GM12878 (cell line): ENCODE data around the gene TRAPPC2. TPM values are rescaled to one million over a fixed set of nuclear protein-coding genes. Genes with fewer than 3 reads are reported as not detected.
"Not testable (repeated sequence)": the region's sequence is repeated elsewhere in the genome, so short reads cannot be mapped to it uniquely, and the experiment has no call there.

Experiments used
- ATAC-seq: fragments of 200-7000 bp; cut with Tn5 transposase; 3 replicates; pipeline ENCODE4 v1.9.1; 2020; ENCODE audit warnings: mild to moderate bottlenecking, moderate library complexity
- BruUV-seq: library from RNA; stranded (reverse); fragments of 400-500 nt; replicated peaks from 2 replicates; lab custom pipeline; 2021; lab: Mats Ljungman, UMichigan
- CTCF ChIA-PET: fragments of 300-600 bp; sonication (Branson Sonifier 250); formaldehyde crosslinking; extraction: SDS; loops from one replicate; lab custom pipeline; 2021; ENCODE audit warnings: inconsistent platforms; lab: Yijun Ruan, JAX
- POLR2A ChIA-PET: fragments of 350-600 bp; formaldehyde crosslinking; extraction: SDS; loops from one replicate; lab custom pipeline; 2021; ENCODE audit warnings: inconsistent platforms; lab: Charles Lee
- RAD21 ChIA-PET: fragments of 300-600 bp; sonication (Branson Sonifier 250); formaldehyde crosslinking; loops from one replicate; lab custom pipeline; 2023; ENCODE audit warnings: antibody characterized with exemption; ENCODE audit not compliant: unreplicated experiment; lab: Charles Lee
- SMC1A ChIA-PET: fragments of 300-600 bp; sonication (Branson Sonifier 250); formaldehyde crosslinking; loops from one replicate; lab custom pipeline; 2023; ENCODE audit not compliant: unreplicated experiment, uncharacterized antibody; lab: Charles Lee
- DNase-seq: peaks from one replicate; pipeline ENCODE4 v3.0.0-alpha.2; 2011; ENCODE audit warnings: low read depth, low spot score
- FAIRE-seq: peaks from 3 replicates; lab custom pipeline; 2011; peaks lifted over from hg19 to GRCh38; lab: Jason Lieb, UNC
- H2AFZ ChIP-seq: 2 replicates; pipeline ENCODE4 v1.6.0; 2011; ENCODE audit warnings: low read depth, low read length, control low read depth; ENCODE audit not compliant: control insufficient read depth
- H3K27ac ChIP-seq: 2 replicates; pipeline ENCODE4 v1.5.1; 2011; ENCODE audit warnings: control low read depth; ENCODE audit not compliant: control insufficient read depth, insufficient read depth
- H3K27me3 ChIP-seq, 2 experiments: replicated peaks in 1 of 2; 2 replicates each; pipeline versions ENCODE4 v1.6.0 to v1.6.1; 2011; ENCODE audit warnings: low read length in 1 of 2; ENCODE audit not compliant: control insufficient read depth in 2 of 2, insufficient read depth in 2 of 2
- H3K36me3 ChIP-seq, 2 experiments: 2 replicates each; pipeline ENCODE4 v1.5.1; 2011; ENCODE audit warnings: low read length in 1 of 2; ENCODE audit not compliant: control insufficient read depth in 2 of 2, insufficient read depth in 2 of 2
- H3K4me1 ChIP-seq: 2 replicates; pipeline ENCODE4 v1.6.1; 2011; ENCODE audit warnings: mild to moderate bottlenecking, low read length, moderate library complexity, mixed read lengths; ENCODE audit not compliant: control insufficient read depth, insufficient read depth
- H3K4me2 ChIP-seq: 2 replicates; pipeline ENCODE4 v1.6.0; 2011; ENCODE audit warnings: control low read depth; ENCODE audit not compliant: control insufficient read depth, insufficient read depth
- H3K4me3 ChIP-seq: fragments of 200-600 bp; sonication (generic); 2 replicates; pipeline ENCODE4 v1.5.1; 2016
- H3K79me2 ChIP-seq: 2 replicates; pipeline ENCODE4 v1.6.0; 2011; ENCODE audit warnings: low read length; ENCODE audit not compliant: control insufficient read depth, insufficient read depth
- H3K9ac ChIP-seq: 2 replicates; pipeline ENCODE4 v1.8.0; 2011; ENCODE audit warnings: low read length, control low read depth, mixed read lengths; ENCODE audit not compliant: control insufficient read depth, insufficient read depth
- H3K9me3 ChIP-seq: replicated peaks from 3 replicates; pipeline ENCODE4 v1.5.1; 2011; ENCODE audit warnings: mild to moderate bottlenecking, low read length; ENCODE audit not compliant: control insufficient read depth, insufficient read depth
- H4K20me1 ChIP-seq: 2 replicates; pipeline ENCODE4 v1.6.0; 2011; ENCODE audit not compliant: control insufficient read depth, insufficient read depth
- MLLT1 ChIP-seq: fragments of 450-650 bp; IDR thresholded peaks from 2 replicates; pipeline ENCODE4 v1.6.1; 2016; ENCODE audit warnings: mild to moderate bottlenecking
- SMARCA5 ChIP-seq: fragments of 450-650 bp; IDR thresholded peaks from 2 replicates; pipeline ENCODE4 v1.6.1; 2017; ENCODE audit warnings: mild to moderate bottlenecking
- ZNF217 ChIP-seq: fragments of 450-650 bp; IDR thresholded peaks from 2 replicates; pipeline ENCODE4 v1.6.1; 2017; ENCODE audit warnings: antibody characterized with exemption, mild to moderate bottlenecking
- WGBS: methylation state at CpG from one replicate; pipeline ENCODE4 v1.1.6; 2016; ENCODE audit warnings: low lambda C conversion rate; ENCODE audit not compliant: insufficient replicate concordance, insufficient coverage; ENCODE audit errors: missing lambda C conversion rate; 5-methylcytosine and 5-hydroxymethylcytosine counted together
- in situ Hi-C: fragments of 300-500 bp; cut with MboI; formaldehyde crosslinking; loops from 9 replicates; pipeline ENCODE4 v1.14.3; 2018; ENCODE audit warnings: mixed read lengths
- intact Hi-C: fragments of 100-400 bp; cut with micrococcal nuclease; formaldehyde crosslinking; loops from one replicate; pipeline ENCODE4 v1.14.2; 2022; ENCODE audit not compliant: unreplicated experiment
- polyA plus RNA-seq, 11 experiments: library from polyadenylated mRNA; depleted of rRNA in 4 of 11; unstranded in 6 of 11; stranded (reverse) in 5 of 11; fragments of >200 nt; fragmentation: Nextera tagmentation in 4 of 11; fragmentation: Illumina TruSeq in 1 of 11; extraction: Ambion mirVana in 4 of 11; extraction: Trizol in 1 of 11; gene quantifications; 1 replicate in 1 of 11; 2 replicates in 10 of 11; pipeline versions ENCODE4 v1.2.1 to v1.2.3, GENCODE V29; 2011 to 2016; ENCODE audit warnings: inconsistent platforms in 2 of 11, missing spikeins in 2 of 11, low read depth in 1 of 11
- total RNA-seq, 4 experiments: library from RNA; depleted of rRNA in 3 of 4; stranded (reverse); fragments of >200 nt in 3 of 4; fragmentation: Illumina TruSeq in 1 of 4; extraction: Trizol in 1 of 4; gene quantifications; 2 replicates each; pipeline versions ENCODE4 v1.2.1 to v1.2.3, GENCODE V29; 2013 to 2021

The TRAPPC2 gene
- total and polyA plus RNA-seq, 10 of the 15 experiments (the other 5 are each of a cell fraction or from before 2014, with no cell fraction given), result 12.4 to 28.4 (median 21.3) TPM

- H3K27me3 ChIP-seq, FAIRE-seq, H3K9me3 ChIP-seq, H3K36me3 ChIP-seq, H3K79me2 ChIP-seq, BruUV-seq, H4K20me1 ChIP-seq, H2AFZ ChIP-seq, DNase-seq: not testable (repeated sequence)
- ChIA-PET RAD21 (interaction anchor here (0.7 to 6.4 kb wide), 14 partner anchors 11 to 410 kb away, joined by 3 to 103 read pairs (median 12); partner anchors contain the start of genes GEMIN8, OFD1, RAB9A and TRAPPC2), POLR2A (interaction anchor here (0.8 to 4.9 kb wide), 11 partner anchors 15 to 359 kb away, joined by 3 to 49 read pairs (median 7); partner anchors contain the start of genes OFD1, RAB9A and TRAPPC2), CTCF (interaction anchor here (0.5 to 2.8 kb wide), 12 partner anchors 19 to 624 kb away, joined by 3 to 21 read pairs (median 4); partner anchors contain the start of genes OFD1, RAB9A and TRAPPC2), SMC1A (interaction anchor here (1.0 to 4.3 kb wide), 19 partner anchors 8 to 674 kb away, joined by 3 to 136 read pairs (median 5); partner anchors contain the start of genes OFD1, RAB9A and TRAPPC2)
- Histone ChIP-seq H3K27ac (peak overlapping the region; percentile 92), H3K4me3 (peak overlapping the region; percentile 44; the same call in 1 of the 2 replicates), H3K4me2 (peak overlapping the region; percentile 72), H3K9ac (peak overlapping the region; percentile 58), H3K4me1 (peaks cover 37% of the 10 kb centered on the region)
- intact Hi-C loops, result loop anchor here (1.0 to 10.0 kb wide), 5 partner anchors 22 to 725 kb away; partner anchors contain the start of genes OFD1 and TRAPPC2
- in situ Hi-C loops, result loop anchor here (25.0 kb wide), 1 partner anchor 707 kb away; no protein-coding TSS in a partner anchor
- WGBS, result 41% methylated on average over 8 of the region's 8 CpGs
- peak; percentile 87; the same call in 1 of the 2 replicates for TF ChIP-seq MLLT1
- TF ChIP-seq SMARCA5, result peak; percentile 60; the same call in 1 of the 2 replicates
- peak; percentile 36; the same call in 1 of the 2 replicates for TF ChIP-seq ZNF217
- peak; percentile 15 for ATAC-seq
Measured at GRCh38 chrX:13669755-13670154, 64.7 kb downstream of the TRAPPC2 start.
